WTC11 (cell line): ENCODE data around the gene GBP7.

ENCODE experiments used
- AFF4 ChIP-seq: sonication (generic); formaldehyde crosslinking; IDR thresholded peaks from 2 replicates; pipeline ENCODE4 v1.8.1; 2023; ENCODE audit warnings: mild to moderate bottlenecking, missing genetic modification reagents, borderline replicate concordance
- CREB1 ChIP-seq: sonication (generic); formaldehyde crosslinking; IDR thresholded peaks from 2 replicates; pipeline ENCODE4 v1.8.0; 2023; ENCODE audit warnings: mild to moderate bottlenecking, missing genetic modification reagents
- CTCF ChIP-seq: fragments of 200-600 bp; IDR thresholded peaks from 2 replicates; pipeline ENCODE4 v1.8.0; 2022; ENCODE audit warnings: antibody characterized with exemption
- FOXP4 ChIP-seq: sonication (generic); formaldehyde crosslinking; IDR thresholded peaks from 2 replicates; pipeline ENCODE4 v1.8.0; 2022; ENCODE audit warnings: mild to moderate bottlenecking, missing genetic modification reagents
- JAZF1 ChIP-seq: fragments of 250-450 bp; sonication (Bioruptor Pico); IDR thresholded peaks from 2 replicates; pipeline ENCODE4 v1.9.0; 2021; ENCODE audit warnings: moderate library complexity, mild to moderate bottlenecking, inconsistent platforms
- JUN ChIP-seq: sonication (generic); formaldehyde crosslinking; IDR thresholded peaks from 2 replicates; pipeline ENCODE4 v1.8.0; 2023; ENCODE audit warnings: mild to moderate bottlenecking, missing genetic modification reagents
- MAX ChIP-seq: sonication (generic); formaldehyde crosslinking; IDR thresholded peaks from 2 replicates; pipeline ENCODE4 v1.8.0; 2022; ENCODE audit warnings: mild to moderate bottlenecking, missing genetic modification reagents
- TEAD1 ChIP-seq: sonication (generic); formaldehyde crosslinking; IDR thresholded peaks from 2 replicates; pipeline ENCODE4 v1.8.0; 2022; ENCODE audit warnings: mild to moderate bottlenecking, missing genetic modification reagents
- ZNF121 ChIP-seq: sonication (generic); formaldehyde crosslinking; IDR thresholded peaks from 2 replicates; pipeline ENCODE4 v1.8.0; 2023; ENCODE audit warnings: missing genetic modification reagents
- ZNF232 ChIP-seq: sonication (generic); formaldehyde crosslinking; IDR thresholded peaks from 2 replicates; pipeline ENCODE4 v1.8.0; 2022; ENCODE audit warnings: mild to moderate bottlenecking, missing genetic modification reagents

GRCh38 chr1:89147678-89148658 lies 27.8 kb downstream of the GBP7 start:
- TF ChIP-seq FOXP4 = no peak
- TF ChIP-seq CTCF = no peak
- TF ChIP-seq CREB1 (CRISPR knock-in tag) = no peak
- no peak for TF ChIP-seq ZNF121
- TF ChIP-seq MAX (CRISPR knock-in tag) = no peak
- TF ChIP-seq AFF4 (CRISPR knock-in tag) = no peak
- no peak for TF ChIP-seq ZNF232 (CRISPR knock-in tag)
- TF ChIP-seq TEAD1 (CRISPR knock-in tag) = no peak
- TF ChIP-seq JUN = no peak
- no peak for TF ChIP-seq JAZF1 (CRISPR knock-in tag)
